Activated naive CD4-positive, alpha-beta T cell treated with anti-CD3 and anti-CD28 coated beads for 36 hours (primary cell): Measurements from ENCODE around the gene WDR89. TPM values are rescaled to one million over a fixed set of nuclear protein-coding genes. Genes with fewer than 3 reads are reported as not detected.
A peak's percentile ranks its signal among the peaks of the same experiment; 100 is the strongest.
"Not testable (repeated sequence)": the region's sequence is repeated elsewhere in the genome, so short reads cannot be mapped to it uniquely, and the experiment has no call there.

Experiments used
- CTCF ChIA-PET: fragments of 350-600 bp; sonication (Branson Sonifier 250); formaldehyde crosslinking; loops from one replicate; lab custom pipeline; 2021; ENCODE audit warnings: antibody characterized with exemption; lab: Charles Lee
- DNase-seq: peaks from one replicate; pipeline ENCODE4 v3.0.0-alpha.2; 2020
- H3K27ac Mint-ChIP-seq: one replicate; pipeline ENCODE4 v1.8.0; 2021; ENCODE audit warnings: mild to moderate bottlenecking, mixed read lengths
- H3K27me3 Mint-ChIP-seq: one replicate; pipeline ENCODE4 v1.8.0; 2021; ENCODE audit warnings: low read depth, mixed read lengths
- H3K36me3 Mint-ChIP-seq: one replicate; pipeline ENCODE4 v1.8.0; 2021; ENCODE audit warnings: low read depth, mixed read lengths
- H3K4me1 Mint-ChIP-seq: one replicate; pipeline ENCODE4 v1.8.0; 2021; ENCODE audit warnings: low read depth, mixed read lengths
- H3K4me3 Mint-ChIP-seq: one replicate; pipeline ENCODE4 v1.8.0; 2021; ENCODE audit warnings: mild to moderate bottlenecking, moderate library complexity, mixed read lengths
- H3K9me3 Mint-ChIP-seq: one replicate; pipeline ENCODE4 v1.8.0; 2021; ENCODE audit warnings: mixed read lengths
- intact Hi-C: fragments of 100-400 bp; cut with micrococcal nuclease; formaldehyde crosslinking; loops from one replicate; pipeline ENCODE4 v1.15.1; 2023
- total RNA-seq, 2 experiments: library from RNA; stranded (reverse); gene quantifications; one replicate each; pipeline ENCODE4 v1.2.3, GENCODE V29; 2021

WDR89 gene
- total RNA-seq, 2 experiments from 2014 or later: 26.7 to 27.7 TPM

GRCh38 chr14:63647696-63648410, 6.2 kb upstream of the WDR89 start:
- Mint-ChIP-seq H3K36me3 (peaks cover 2% of the 10 kb centered on the region), H3K4me1 (peaks cover 56% of the 10 kb centered on the region), H3K27me3 (no peaks in the 10 kb centered on the region), H3K27ac (peak overlapping the region; percentile 37), H3K9me3 (no peaks in the 10 kb centered on the region), H3K4me3 (no peak overlapping the region)
- no peak for DNase-seq
- intact Hi-C loops: loop anchor here (10.0 kb wide), 1 partner anchor 1457 kb away; the partner anchor contains the start of gene MAX
- CTCF ChIA-PET: interaction anchor here (0.7 to 1.1 kb wide), 2 partner anchors 21 to 122 kb away, joined by 3 read pairs; no protein-coding TSS in a partner anchor

- Mint-ChIP-seq H3K9me3 (no peaks in the 10 kb centered on the region), H3K27me3 (no peaks in the 10 kb centered on the region), H3K27ac (peak overlapping the region; percentile 48), H3K36me3 (peaks cover 3% of the 10 kb centered on the region), H3K4me1 (peaks cover 39% of the 10 kb centered on the region), H3K4me3 (no peak overlapping the region)
- intact Hi-C loops: loop anchor here (5.0 to 10.0 kb wide), 2 partner anchors 257 to 1460 kb away; partner anchors contain the start of gene MAX
- DNase-seq: peak; percentile 36
- CTCF ChIA-PET: interaction anchor here (0.6 to 2.1 kb wide), 5 partner anchors 8 to 84 kb away, joined by 3 to 6 read pairs (median 3); no protein-coding TSS in a partner anchor
These were observed 3.1 kb upstream of the WDR89 start for GRCh38 chr14:63644741-63645140.

GRCh38 chr14:63642656-63643382, 1.1 kb upstream of the WDR89 start:
- peak overlapping the region; percentile 91 for H3K27ac Mint-ChIP-seq
- H3K36me3 Mint-ChIP-seq: peaks cover 15% of the 10 kb centered on the region
- H3K9me3 Mint-ChIP-seq: no peaks in the 10 kb centered on the region
- CTCF ChIA-PET: interaction anchor here (0.6 to 4.4 kb wide), 5 partner anchors 9 to 127 kb away, joined by 3 to 20 read pairs (median 6); no protein-coding TSS in a partner anchor
- H3K4me1 Mint-ChIP-seq: peaks cover 46% of the 10 kb centered on the region
- intact Hi-C loops: loop anchor here (1.0 to 10.0 kb wide), 8 partner anchors 7 to 1462 kb away; partner anchors contain the start of genes MAX, SGPP1, SYNE2 and ZBTB25
- H3K4me3 Mint-ChIP-seq: peak overlapping the region; percentile 76
- H3K27me3 Mint-ChIP-seq: no peaks in the 10 kb centered on the region
- no peak for DNase-seq

GRCh38 chr14:63642229-63642611, 549 bp upstream of the WDR89 start:
- H3K9me3 Mint-ChIP-seq: no peaks in the 10 kb centered on the region
- intact Hi-C loops: loop anchor here (1.0 to 10.0 kb wide), 8 partner anchors 8 to 1463 kb away; partner anchors contain the start of genes MAX, SGPP1, SYNE2 and ZBTB25
- H3K27ac Mint-ChIP-seq: peak overlapping the region; percentile 91
- peaks cover 46% of the 10 kb centered on the region for H3K4me1 Mint-ChIP-seq
- peak overlapping the region; percentile 76 for H3K4me3 Mint-ChIP-seq
- H3K36me3 Mint-ChIP-seq: peaks cover 19% of the 10 kb centered on the region
- DNase-seq: peak; percentile 88
- no peaks in the 10 kb centered on the region for H3K27me3 Mint-ChIP-seq
- CTCF ChIA-PET: interaction anchor here (0.6 to 4.4 kb wide), 7 partner anchors 9 to 441 kb away, joined by 3 to 20 read pairs (median 3); no protein-coding TSS in a partner anchor

- peaks cover 44% of the 10 kb centered on the region for H3K36me3 Mint-ChIP-seq
- CTCF ChIA-PET: interaction anchor here (1.1 kb wide), 1 partner anchor 12 kb away, joined by 3 read pairs; no protein-coding TSS in a partner anchor
- H3K4me1 Mint-ChIP-seq: peaks cover 63% of the 10 kb centered on the region
- H3K27ac Mint-ChIP-seq: peak overlapping the region; percentile 7
- H3K4me3 Mint-ChIP-seq: no peak overlapping the region
- no peaks in the 10 kb centered on the region for H3K27me3 Mint-ChIP-seq
- H3K9me3 Mint-ChIP-seq: peaks cover 21% of the 10 kb centered on the region
- intact Hi-C loops: no loop called here
- no peak for DNase-seq
These were observed 3.2 kb downstream of the WDR89 start for GRCh38 chr14:63638493-63638892.

GRCh38 chr14:63636094-63636635, 5.5 kb downstream of the WDR89 start:
- H3K27ac Mint-ChIP-seq: peak overlapping the region; percentile 39
- intact Hi-C loops, H3K4me3 Mint-ChIP-seq, H3K27me3 Mint-ChIP-seq, DNase-seq: not testable (repeated sequence)
- H3K4me1 Mint-ChIP-seq: peaks cover 70% of the 10 kb centered on the region
- peaks cover 44% of the 10 kb centered on the region for H3K36me3 Mint-ChIP-seq
- CTCF ChIA-PET: interaction anchor here (1.1 kb wide), 1 partner anchor 247 kb away, joined by 3 read pairs; no protein-coding TSS in a partner anchor
- peaks cover 21% of the 10 kb centered on the region for H3K9me3 Mint-ChIP-seq

GRCh38 chr14:63633801-63634200, 7.9 kb downstream of the WDR89 start:
- intact Hi-C loops: loop anchor here (1.0 kb wide), 1 partner anchor 136 kb away; no protein-coding TSS in a partner anchor
- H3K27me3 Mint-ChIP-seq: no peaks in the 10 kb centered on the region
- H3K4me3 Mint-ChIP-seq: no peak overlapping the region
- no peak overlapping the region for H3K27ac Mint-ChIP-seq
- CTCF ChIA-PET: interaction anchor here (0.6 to 2.8 kb wide), 11 partner anchors 8 to 245 kb away, joined by 3 to 17 read pairs (median 4); no protein-coding TSS in a partner anchor
- peaks cover 56% of the 10 kb centered on the region for H3K4me1 Mint-ChIP-seq
- DNase-seq: no peak
- H3K9me3 Mint-ChIP-seq: peaks cover 21% of the 10 kb centered on the region
- peaks cover 41% of the 10 kb centered on the region for H3K36me3 Mint-ChIP-seq

GRCh38 chr14:63632932-63633514, 8.6 kb downstream of the WDR89 start:
- no peak overlapping the region for H3K4me3 Mint-ChIP-seq
- H3K27ac Mint-ChIP-seq: no peak overlapping the region
- H3K27me3 Mint-ChIP-seq: no peaks in the 10 kb centered on the region
- DNase-seq: no peak
- CTCF ChIA-PET: interaction anchor here (1.1 to 2.8 kb wide), 6 partner anchors 14 to 244 kb away, joined by 3 to 17 read pairs (median 4); no protein-coding TSS in a partner anchor
- intact Hi-C loops: loop anchor here (1.0 kb wide), 1 partner anchor 137 kb away; no protein-coding TSS in a partner anchor
- H3K36me3 Mint-ChIP-seq: peaks cover 36% of the 10 kb centered on the region
- peaks cover 51% of the 10 kb centered on the region for H3K4me1 Mint-ChIP-seq
- H3K9me3 Mint-ChIP-seq: peaks cover 21% of the 10 kb centered on the region

GRCh38 chr14:63624701-63625100, 17.0 kb downstream of the WDR89 start:
- H3K4me3 Mint-ChIP-seq: no peak overlapping the region
- no peak overlapping the region for H3K27ac Mint-ChIP-seq
- H3K4me1 Mint-ChIP-seq: peaks cover 27% of the 10 kb centered on the region
- CTCF ChIA-PET: no interaction called here
- H3K36me3 Mint-ChIP-seq: peaks cover 24% of the 10 kb centered on the region
- H3K9me3 Mint-ChIP-seq: no peaks in the 10 kb centered on the region
- intact Hi-C loops: no loop called here
- no peaks in the 10 kb centered on the region for H3K27me3 Mint-ChIP-seq
- DNase-seq: no peak

GRCh38 chr14:63624203-63624602, 17.5 kb downstream of the WDR89 start:
- Mint-ChIP-seq H3K4me1 (peaks cover 32% of the 10 kb centered on the region), H3K27ac (no peak overlapping the region), H3K27me3 (no peaks in the 10 kb centered on the region), H3K4me3 (no peak overlapping the region), H3K36me3 (peaks cover 20% of the 10 kb centered on the region), H3K9me3 (no peaks in the 10 kb centered on the region)
- CTCF ChIA-PET: no interaction called here
- no peak for DNase-seq
- intact Hi-C loops: no loop called here

GRCh38 chr14:63621975-63622374, 19.7 kb downstream of the WDR89 start:
- DNase-seq, H3K9me3 Mint-ChIP-seq, intact Hi-C loops, H3K27me3 Mint-ChIP-seq, H3K4me3 Mint-ChIP-seq, H3K27ac Mint-ChIP-seq, CTCF ChIA-PET: not testable (repeated sequence)
- H3K4me1 Mint-ChIP-seq: peaks cover 42% of the 10 kb centered on the region
- H3K36me3 Mint-ChIP-seq: peaks cover 27% of the 10 kb centered on the region
